ENCODE results near the gene STEEP1. TPM values are rescaled to one million over a fixed set of nuclear protein-coding genes. Genes with fewer than 3 reads are reported as not detected.

The STEEP1 gene
- total and polyA plus RNA-seq, 7 donors, result 16.8 to 30.3 (median 21.7) TPM

GRCh38 chrX:119521246-119521645 lies 44.0 kb downstream of the STEEP1 start:
- TF ChIP-seq POLR2A (IDR thresholded peaks at IDR 0.05), result no peak
- TF ChIP-seq CTCF (IDR thresholded peaks at IDR 0.05), result no peak
- TF ChIP-seq EP300 (IDR thresholded peaks at IDR 0.05), result no peak
- TF ChIP-seq POLR2AphosphoS5 (IDR thresholded peaks at IDR 0.05), result no peak
- 82 to 92% methylated on average over 6 of the region's 6 CpGs for WGBS, 2 donors
- Histone ChIP-seq H3K4me3 (no peak overlapping the region), H3K9me3 (no peaks in the 10 kb centered on the region), H3K27ac (no peak overlapping the region), H3K4me1 (no peaks in the 10 kb centered on the region), H3K27me3 (no peaks in the 10 kb centered on the region), H3K36me3 (no peaks in the 10 kb centered on the region)
- intact Hi-C loops (cut with DNase I), result no loop called here
- no peak for DNase-seq

GRCh38 chrX:119518371-119518770 lies 46.8 kb downstream of the STEEP1 start:
- H3K27me3 ChIP-seq, result no peaks in the 10 kb centered on the region
- WGBS, 2 donors, result 78 to 82% methylated on average over 4 of the region's 4 CpGs
- no peaks in the 10 kb centered on the region for H3K36me3 ChIP-seq
- TF ChIP-seq POLR2A (IDR thresholded peaks at IDR 0.05), result no peak
- no peak for TF ChIP-seq EP300 (IDR thresholded peaks at IDR 0.05)
- no peak for TF ChIP-seq POLR2AphosphoS5 (IDR thresholded peaks at IDR 0.05)
- TF ChIP-seq CTCF (IDR thresholded peaks at IDR 0.05), result no peak
- no peaks in the 10 kb centered on the region for H3K9me3 ChIP-seq
- intact Hi-C loops (cut with DNase I), result no loop called here
- DNase-seq, result no peak
- no peak overlapping the region for H3K4me3 ChIP-seq
- no peak overlapping the region for H3K27ac ChIP-seq
- H3K4me1 ChIP-seq, result no peaks in the 10 kb centered on the region

DNA sequence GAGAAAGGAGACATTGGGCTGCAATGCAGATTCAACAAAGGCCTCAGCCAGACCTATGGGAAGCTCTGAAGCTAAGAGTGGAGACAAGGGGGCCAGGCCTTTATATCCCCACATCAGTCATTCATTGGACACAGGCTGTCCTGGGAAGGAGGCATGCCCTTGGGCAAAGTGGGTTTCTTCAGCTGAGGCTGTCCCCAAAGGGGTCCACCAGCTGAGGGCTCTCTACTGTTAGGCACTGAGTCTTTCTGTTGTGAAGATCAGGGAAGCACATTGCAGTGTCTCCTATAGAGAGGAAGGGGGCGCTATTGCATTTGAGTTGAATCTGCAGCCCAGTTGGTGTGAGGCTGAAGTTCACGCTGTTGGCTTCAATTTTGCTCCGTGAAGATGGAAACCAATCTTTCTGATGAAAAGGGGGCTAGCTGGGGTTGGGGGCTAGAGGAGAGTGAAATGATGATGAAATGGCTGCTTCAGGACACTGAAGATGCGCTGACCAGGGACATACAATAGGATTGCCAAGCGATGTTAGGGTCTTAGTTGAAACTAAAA lies 49.0 kb downstream of the STEEP1 start:
- no peaks in the 10 kb centered on the region for H3K9me3 ChIP-seq
- H3K4me1 ChIP-seq, result no peaks in the 10 kb centered on the region
- TF ChIP-seq CTCF (IDR thresholded peaks at IDR 0.05) (peak; percentile 39 to 67 (median 60)), POLR2AphosphoS5 (IDR thresholded peaks at IDR 0.05) (no peak)
- no peaks in the 10 kb centered on the region for H3K27me3 ChIP-seq
- no peak overlapping the region for H3K27ac ChIP-seq
- intact Hi-C loops (cut with DNase I), result no loop called here
- DNase-seq, result no peak
- H3K4me3 ChIP-seq, result no peak overlapping the region
- 33% methylated on average over 5 of the region's 5 CpGs for WGBS, 2 donors
- no peaks in the 10 kb centered on the region for H3K36me3 ChIP-seq

DNA sequence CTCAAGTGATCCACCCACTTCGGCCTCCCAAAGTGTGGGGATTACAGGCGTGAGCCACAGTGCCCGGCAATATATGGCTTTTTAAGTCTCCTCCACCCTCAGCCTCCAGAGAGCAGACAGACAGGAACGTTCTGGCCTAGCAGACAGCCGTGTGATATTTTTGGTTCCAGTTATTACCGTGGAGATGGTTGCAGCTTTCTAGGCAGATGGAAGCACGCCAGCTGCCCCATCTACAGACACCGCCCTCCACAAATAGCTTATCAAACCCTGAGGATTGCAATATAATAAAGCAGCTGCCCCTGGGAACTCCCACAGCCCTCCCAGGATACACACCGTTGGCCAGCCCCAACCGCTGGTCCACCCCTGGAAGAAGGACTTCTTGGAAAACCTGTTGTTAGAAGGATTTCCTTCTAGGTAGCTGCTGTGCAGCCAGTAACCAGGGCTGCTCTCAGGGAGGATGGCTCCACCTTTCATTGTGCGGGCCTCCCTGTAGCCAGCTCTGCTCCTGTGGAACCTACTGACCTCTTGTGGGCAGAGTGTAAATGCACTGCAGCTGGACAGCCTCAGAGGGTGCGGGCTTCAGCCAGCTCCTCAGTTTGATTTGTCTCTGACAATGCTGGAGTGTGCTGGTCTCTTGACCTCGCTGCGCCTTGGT lies 52.9 kb downstream of the STEEP1 start:
- H3K4me3 ChIP-seq, result no peak overlapping the region
- 13 to 41% methylated on average over 14 of the region's 14 CpGs for WGBS, 2 donors
- DNase-seq, result peak; percentile 73
- H3K27me3 ChIP-seq, result no peaks in the 10 kb centered on the region
- no peaks in the 10 kb centered on the region for H3K4me1 ChIP-seq
- intact Hi-C loops (cut with DNase I), result loop anchor here (2.0 kb wide), 1 partner anchor 23 kb away; no protein-coding TSS in a partner anchor
- peak overlapping the region in 1 of 4 donors; percentile 38 for H3K27ac ChIP-seq
- H3K9me3 ChIP-seq, result no peaks in the 10 kb centered on the region
- no peaks in the 10 kb centered on the region for H3K36me3 ChIP-seq
- TF ChIP-seq CTCF (IDR thresholded peaks at IDR 0.05), result peak; percentile 9 to 59 (median 36)
- no peak for TF ChIP-seq POLR2AphosphoS5 (IDR thresholded peaks at IDR 0.05)
- TF ChIP-seq POLR2A (IDR thresholded peaks at IDR 0.05), result peak in 1 of 2 donors; percentile 6
